HG03460 (cell line): ENCODE data around the gene ZNF441.
"Not testable (repeated sequence)": the region's sequence is repeated elsewhere in the genome, so short reads cannot be mapped to it uniquely, and the experiment has no call there.

Experiments used
- ATAC-seq: cut with Tn5 transposase; IDR thresholded peaks from one replicate; pipeline ENCODE4 v1.9.1; 2021; ENCODE audit not compliant: unreplicated experiment

ZNF441 gene

DNA sequence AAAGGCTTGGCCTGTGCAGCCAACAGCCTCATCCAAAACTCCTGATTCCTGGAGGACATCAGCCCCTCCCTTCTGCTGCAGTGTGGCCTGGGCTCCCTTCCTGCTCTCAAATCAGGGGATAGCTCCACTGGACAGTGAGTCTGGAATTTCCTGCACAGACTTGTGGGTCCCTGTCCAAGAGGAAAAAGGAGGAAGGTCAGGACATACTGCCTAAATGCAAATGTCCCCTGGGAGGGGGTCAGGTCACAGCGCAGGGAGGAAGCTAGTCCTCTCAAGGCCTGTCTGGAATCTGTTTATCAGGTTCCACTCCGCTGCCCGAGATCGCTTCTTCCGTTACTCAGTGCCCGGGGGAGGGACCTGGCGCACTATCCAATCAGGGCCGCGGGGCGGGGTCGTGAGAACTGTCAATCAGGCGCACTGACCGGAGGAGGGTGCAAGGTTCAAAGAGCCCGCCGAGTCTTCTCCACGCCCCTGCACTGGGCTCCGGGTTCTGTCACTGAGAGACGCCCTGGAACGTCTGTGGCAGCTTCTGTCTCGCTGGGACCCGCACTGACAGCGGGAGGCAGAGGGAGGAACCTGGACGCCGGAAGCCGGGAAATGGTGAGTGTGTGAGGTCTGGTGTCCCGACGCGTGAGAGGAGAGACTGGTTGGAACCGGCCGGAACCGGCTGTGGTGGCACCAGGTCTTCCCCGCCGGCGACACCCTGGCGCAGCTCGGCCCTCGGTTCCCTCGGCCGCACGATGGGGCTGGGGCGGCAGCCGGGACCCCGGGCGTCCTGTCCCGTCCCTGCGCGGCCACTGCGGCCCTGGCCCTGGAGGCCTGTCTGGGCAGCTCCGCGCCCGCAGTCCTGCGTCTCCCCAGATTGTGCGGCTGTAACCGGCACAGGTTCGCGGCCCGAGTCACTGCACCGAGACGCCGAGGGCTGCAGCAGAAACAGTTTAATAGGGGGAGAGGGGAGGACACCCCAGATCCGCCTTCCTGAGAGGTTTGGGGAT is at the start of gene ZNF441:
ZNF441 (plus strand) TSS at position 404 of the 995 bp plus-strand sequence; CDS start at position 598, 194 bp downstream.
- peak; percentile 78 for ATAC-seq

DNA sequence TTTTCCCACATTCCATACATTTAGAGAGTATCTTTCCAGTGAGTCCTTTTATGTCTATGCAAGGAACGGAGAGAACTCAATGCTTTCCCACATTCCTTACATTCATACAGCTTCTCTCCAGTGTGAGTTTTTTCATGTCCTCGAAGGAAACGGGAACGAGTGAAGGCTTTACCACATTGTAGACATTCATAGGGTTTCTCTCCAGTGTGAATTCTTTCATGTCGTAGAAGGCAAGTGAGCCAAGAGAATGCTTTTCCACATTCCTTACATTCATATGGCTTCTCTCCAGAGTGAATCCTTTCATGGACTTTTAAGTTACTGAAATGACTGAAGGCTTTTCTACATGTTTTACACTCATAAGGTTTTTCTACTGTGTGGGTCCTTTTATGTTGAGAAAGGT is 45.1 kb upstream of the ZNF441 start:
- ATAC-seq = no peak

GRCh38 chr19:11722414-11722813 is 44.4 kb upstream of the ZNF441 start:
- no peak for ATAC-seq

DNA sequence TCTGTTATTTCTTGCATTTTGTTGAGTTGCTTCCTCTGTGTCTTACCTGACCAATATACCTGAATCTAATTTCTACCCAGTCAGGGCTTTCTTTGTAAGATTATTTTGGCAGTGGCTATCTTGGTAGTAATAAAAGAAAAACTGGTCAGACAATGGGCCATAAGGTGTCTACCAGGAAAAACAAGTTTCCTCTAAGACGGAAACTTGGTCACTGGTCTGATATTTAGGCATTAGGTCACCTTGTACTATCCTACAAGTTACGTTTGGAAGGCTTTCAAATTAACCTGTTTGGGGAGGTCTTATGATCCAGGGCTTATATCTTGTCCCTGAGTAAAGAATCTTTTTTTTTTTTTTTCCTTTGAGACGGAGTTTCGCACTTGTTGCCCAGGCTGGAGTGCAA is 37.2 kb upstream of the ZNF441 start:
- ATAC-seq = no peak

- ATAC-seq = no peak
Observed at GRCh38 chr19:11735375-11735774, 31.4 kb upstream of the ZNF441 start.

GRCh38 chr19:11736696-11737095 is 30.1 kb upstream of the ZNF441 start:
- no peak for ATAC-seq

DNA sequence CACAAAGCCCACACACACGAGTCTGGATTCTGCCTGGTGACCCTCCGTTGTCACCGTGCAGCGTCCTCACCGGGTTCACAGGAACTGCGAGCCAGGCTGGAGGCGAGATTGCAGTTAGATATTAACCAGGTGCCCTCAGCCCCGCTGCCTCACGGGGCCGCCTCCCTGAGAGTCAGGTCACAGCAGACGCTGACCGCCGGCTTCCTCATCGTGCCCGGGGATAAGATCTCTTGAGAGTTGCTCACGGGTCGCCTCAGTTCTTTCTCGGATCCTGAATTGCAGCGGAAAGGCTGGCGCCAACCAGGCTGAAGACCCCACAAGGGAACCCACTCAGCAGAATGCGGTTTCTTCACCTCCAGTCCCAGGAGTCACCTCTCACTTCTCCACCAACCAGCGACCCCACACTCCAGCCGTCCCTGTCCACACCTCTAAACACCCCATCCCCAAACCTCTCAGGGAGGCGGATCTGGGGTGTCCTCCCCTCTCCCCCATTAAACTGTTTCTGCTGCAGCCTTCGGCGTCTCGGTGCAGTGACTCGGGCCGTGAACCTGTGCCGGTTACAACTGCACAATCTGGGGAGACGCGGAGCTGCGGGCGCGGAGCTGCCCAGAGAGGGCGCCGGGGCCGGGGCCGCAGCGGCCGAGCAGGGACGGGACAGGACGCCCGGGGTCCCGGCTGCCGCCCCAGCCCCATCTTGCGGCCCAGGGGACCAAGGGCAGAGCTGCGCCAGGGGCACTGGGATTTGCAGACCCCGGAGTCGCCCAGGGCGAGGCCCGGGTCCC is 28.6 kb upstream of the ZNF441 start:
- peak; percentile 28 for ATAC-seq

DNA sequence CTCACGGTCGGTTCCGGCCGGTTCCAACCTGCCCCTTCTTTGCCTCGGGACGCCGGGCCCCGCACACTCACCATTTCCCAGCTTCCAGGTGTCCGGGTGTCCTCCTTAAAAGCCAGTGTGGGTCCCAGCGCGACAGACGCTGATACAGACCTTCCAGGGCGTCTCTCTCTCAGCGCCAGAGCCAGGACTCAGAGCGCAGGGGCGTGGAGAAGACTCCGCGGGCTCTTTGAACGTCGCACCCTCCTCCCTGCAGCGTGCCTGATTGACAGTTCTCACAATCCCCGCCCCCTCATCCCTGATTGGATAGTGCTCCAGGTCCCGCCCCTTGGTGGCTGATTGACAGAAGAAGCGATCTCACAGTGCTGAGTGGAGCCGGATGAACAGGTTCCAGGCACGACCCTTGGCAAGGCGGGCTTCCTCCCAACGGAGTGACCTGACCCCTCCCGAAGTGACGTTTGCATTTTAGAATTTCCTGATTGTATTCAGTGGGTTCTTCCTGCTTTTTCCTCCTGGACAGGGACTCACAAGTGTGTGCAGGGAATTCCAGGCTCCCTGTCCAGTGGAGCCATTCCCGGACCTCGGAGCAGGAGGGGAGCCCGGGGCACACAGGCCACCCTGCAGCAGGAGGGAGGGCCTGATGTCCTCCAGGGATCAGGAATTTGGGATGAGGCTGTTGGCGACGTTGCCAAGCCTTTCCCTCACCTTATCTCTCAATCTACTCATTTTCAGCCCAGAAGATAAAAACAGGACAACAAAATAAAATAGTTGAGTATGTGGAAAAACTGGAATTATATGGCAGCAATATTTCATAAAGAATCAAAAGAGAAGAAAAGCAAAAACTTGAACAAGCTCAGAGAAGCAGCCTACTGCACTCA is 27.8 kb upstream of the ZNF441 start, which contains the start of gene ZNF823:
ZNF823 (minus strand) TSS at position 201 of the 875 bp plus-strand sequence; CDS start at position 74, 127 bp downstream.
- peak; percentile 84 for ATAC-seq

DNA sequence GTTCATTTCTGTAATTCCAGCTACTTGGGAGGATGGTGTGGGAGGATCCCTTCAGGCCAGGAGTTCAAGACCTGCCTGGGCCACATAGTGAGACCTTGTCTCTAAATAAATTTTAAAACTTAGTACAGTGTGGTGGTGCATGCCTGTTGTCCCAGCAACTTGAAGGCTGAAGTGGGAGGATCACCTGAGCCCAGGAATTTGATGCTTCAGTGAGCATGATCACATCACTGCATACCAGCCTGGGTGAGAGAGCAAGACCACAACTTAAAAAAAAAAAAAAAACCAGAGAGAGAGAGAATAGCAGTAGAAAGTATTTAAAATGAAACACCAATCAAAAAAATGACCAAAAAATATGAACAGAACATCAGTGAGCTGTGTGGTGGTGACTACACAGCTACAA is 20.9 kb upstream of the ZNF441 start:
- no peak for ATAC-seq

DNA sequence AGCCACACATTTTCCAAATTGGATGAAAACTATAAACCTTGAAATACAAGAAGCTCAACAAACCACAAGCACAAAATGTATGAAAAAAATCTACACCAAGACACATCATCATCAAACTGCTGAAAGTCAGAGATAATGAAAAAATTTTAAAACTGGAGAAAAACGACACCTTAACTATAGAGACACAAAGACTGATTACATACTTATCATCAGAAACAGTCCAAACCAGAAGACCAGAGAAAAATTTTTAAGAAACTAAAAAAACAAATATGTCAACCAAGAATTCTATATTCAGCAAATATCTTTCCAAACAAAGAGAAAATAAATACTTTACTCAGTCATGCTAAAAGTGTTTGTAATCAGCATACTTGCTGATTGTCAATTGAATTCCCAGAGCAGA is 19.5 kb upstream of the ZNF441 start:
- ATAC-seq = no peak

DNA sequence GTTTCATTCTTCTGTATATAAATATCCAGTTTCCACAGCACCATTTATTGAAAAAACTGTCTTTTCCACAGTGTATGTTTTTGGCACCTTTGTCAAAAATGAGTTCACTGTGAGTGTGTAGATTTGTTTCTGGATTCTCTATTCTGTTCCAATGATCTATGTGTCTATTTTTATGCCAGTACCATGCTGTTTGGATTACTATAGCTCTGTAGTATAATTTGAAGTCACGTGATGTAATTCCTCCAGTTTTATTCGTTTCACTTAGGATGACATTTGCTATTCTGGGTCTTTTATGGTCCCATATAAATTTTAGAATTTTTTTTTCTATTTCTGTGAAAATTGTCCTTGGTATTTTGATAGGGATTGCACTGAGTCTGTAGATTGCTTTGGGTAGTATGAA is 17.0 kb upstream of the ZNF441 start:
- ATAC-seq = no peak

GRCh38 chr19:11752244-11752736 is 14.5 kb upstream of the ZNF441 start:
- no peak for ATAC-seq

DNA sequence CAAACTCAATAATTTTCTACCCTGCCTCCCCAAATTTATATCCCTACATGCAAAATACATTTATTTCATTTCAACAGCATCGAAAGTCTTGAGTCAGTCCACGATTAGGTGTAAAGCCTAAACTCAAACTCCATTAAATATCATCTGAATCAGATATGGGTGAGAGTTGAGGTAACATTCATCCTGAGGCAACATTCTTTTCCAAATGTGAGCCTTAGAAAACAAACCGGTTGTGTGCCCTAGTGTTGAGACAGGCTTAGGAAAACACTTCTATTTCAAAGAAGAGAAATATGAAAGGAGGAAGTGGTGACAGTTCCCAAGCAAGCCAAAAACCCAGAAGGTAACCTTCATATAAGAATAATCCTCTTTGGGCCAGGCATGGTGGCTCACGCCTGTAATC is 12.1 kb upstream of the ZNF441 start:
- ATAC-seq = no peak

GRCh38 chr19:11756965-11757364 is 9.8 kb upstream of the ZNF441 start:
- no peak for ATAC-seq

GRCh38 chr19:11759805-11760204 is 7.0 kb upstream of the ZNF441 start:
- no peak for ATAC-seq

- ATAC-seq = no peak
Observed at GRCh38 chr19:11763117-11763516, 3.7 kb upstream of the ZNF441 start.

- ATAC-seq = no peak
Observed at GRCh38 chr19:11763611-11764010, 3.2 kb upstream of the ZNF441 start.

DNA sequence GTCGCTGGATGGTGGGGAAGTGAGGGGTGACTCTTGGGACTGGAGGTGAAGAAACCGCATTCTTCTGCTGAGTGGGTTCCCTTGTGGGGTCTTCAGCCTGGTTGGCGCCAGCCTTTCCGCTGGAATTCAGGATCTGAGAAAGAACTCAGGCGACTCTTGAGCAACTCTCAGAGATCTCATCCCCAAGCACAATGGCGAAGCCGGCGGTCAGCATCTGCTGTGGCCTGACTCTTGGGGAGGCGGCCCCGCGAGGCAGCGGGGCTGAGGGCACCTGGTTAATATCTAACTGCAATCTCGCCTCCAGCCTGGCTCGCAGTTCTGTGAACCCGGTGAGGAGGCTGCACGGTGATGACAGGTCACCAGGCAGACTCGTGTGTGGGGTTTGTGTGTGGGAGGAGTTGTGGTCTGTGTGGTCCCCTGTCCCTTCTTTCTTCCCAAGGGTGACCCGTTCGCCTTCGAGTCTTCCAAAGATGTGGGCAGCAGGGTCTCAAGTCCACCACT is 883 bp downstream of the ZNF441 start:
- ATAC-seq = peak; percentile 40

GRCh38 chr19:11769995-11770394 is 3.2 kb downstream of the ZNF441 start:
- no peak for ATAC-seq

DNA sequence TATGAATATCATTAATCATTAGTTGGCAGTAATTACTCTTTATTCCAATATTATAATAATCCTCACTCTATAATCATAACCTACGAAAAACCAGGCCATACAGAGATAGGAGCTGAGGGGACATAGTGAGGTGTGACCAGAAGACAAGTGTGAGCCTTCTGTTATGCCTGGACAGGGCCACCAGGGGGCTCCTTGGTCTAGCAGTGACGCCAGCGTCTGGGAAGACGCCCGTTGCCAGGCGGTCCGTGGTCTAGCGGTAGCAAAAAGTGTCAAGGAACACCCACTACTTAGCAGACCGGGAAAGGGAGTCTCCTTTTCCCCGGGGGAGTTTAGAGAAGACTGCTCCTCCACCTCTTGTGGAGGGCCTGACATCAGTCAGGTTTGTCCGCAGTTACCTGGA is 4.7 kb downstream of the ZNF441 start:
- ATAC-seq = not testable (repeated sequence)
